GM12864 (cell line): ENCODE measurements around the gene NDST1.

Experiments
- DNase-seq: peaks from one replicate; pipeline ENCODE4 v3.0.0-alpha.2; 2011; ENCODE audit warnings: low read depth
- H3K4me3 ChIP-seq: 2 replicates; pipeline ENCODE4 v1.5.1; 2011; ENCODE audit warnings: mild to moderate bottlenecking, low read depth, low read length, control low read depth
- TF ChIP-seq, protein P1 (sequence below): IDR thresholded peaks from 2 replicates; pipeline ENCODE4 v1.5.1; 2011; ENCODE audit warnings: low read depth, mild to moderate bottlenecking, moderate library complexity, low read length, control low read depth, inconsistent platforms; ENCODE audit errors: missing control alignments

NDST1 gene

GRCh38 chr5:150574818-150575547, 67.1 kb downstream of the NDST1 start:
- TF ChIP-seq, protein P1, sequence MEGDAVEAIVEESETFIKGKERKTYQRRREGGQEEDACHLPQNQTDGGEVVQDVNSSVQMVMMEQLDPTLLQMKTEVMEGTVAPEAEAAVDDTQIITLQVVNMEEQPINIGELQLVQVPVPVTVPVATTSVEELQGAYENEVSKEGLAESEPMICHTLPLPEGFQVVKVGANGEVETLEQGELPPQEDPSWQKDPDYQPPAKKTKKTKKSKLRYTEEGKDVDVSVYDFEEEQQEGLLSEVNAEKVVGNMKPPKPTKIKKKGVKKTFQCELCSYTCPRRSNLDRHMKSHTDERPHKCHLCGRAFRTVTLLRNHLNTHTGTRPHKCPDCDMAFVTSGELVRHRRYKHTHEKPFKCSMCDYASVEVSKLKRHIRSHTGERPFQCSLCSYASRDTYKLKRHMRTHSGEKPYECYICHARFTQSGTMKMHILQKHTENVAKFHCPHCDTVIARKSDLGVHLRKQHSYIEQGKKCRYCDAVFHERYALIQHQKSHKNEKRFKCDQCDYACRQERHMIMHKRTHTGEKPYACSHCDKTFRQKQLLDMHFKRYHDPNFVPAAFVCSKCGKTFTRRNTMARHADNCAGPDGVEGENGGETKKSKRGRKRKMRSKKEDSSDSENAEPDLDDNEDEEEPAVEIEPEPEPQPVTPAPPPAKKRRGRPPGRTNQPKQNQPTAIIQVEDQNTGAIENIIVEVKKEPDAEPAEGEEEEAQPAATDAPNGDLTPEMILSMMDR: no peak
- no peak overlapping the region for H3K4me3 ChIP-seq
- DNase-seq: no peak

- no peak for DNase-seq
- H3K4me3 ChIP-seq: no peak overlapping the region
- TF ChIP-seq, protein P1: no peak
These were observed 68.0 kb downstream of the NDST1 start for GRCh38 chr5:150575745-150576448.

- TF ChIP-seq, protein P1: no peak
- no peak for DNase-seq
- H3K4me3 ChIP-seq: no peak overlapping the region
These were observed 68.6 kb downstream of the NDST1 start for GRCh38 chr5:150576449-150576949.

GRCh38 chr5:150577378-150578139, 69.6 kb downstream of the NDST1 start:
- no peak for DNase-seq
- H3K4me3 ChIP-seq: no peak overlapping the region
- TF ChIP-seq, protein P1: no peak

DNA sequence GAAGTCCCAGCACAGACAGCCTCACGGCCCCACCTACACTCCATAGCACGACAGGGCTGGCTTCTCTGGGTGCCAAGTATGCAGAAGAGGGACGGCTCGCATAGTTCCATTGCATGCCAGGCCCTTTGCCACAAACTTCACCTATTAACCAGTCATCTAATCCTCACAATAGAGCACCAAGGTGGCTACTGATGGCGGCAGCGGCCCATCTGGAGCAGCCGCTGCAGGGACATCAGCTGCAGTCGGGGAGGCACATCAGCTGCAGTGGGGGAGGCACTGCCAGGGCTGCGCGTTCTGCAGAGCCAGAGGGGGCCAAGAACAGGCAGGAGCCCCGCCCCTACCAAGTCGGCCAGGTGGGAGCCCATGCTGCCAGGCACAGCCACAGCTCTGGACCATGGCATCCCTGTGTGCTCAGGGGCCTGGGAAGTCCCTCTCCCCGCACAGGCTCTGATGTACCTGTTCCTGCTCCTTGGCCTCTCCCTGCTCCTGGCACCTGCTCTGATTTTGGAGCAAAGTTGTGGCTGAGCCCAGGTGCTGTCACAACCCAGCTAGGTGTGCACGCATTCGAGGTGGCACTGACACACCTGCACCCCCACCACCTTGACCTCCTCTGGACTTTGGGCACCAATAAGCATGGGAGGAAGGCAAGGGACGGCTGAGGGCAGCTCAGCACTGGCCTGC, 71.0 kb downstream of the NDST1 start:
- no peak overlapping the region for H3K4me3 ChIP-seq
- no peak for DNase-seq
- TF ChIP-seq, protein P1: no peak

DNA sequence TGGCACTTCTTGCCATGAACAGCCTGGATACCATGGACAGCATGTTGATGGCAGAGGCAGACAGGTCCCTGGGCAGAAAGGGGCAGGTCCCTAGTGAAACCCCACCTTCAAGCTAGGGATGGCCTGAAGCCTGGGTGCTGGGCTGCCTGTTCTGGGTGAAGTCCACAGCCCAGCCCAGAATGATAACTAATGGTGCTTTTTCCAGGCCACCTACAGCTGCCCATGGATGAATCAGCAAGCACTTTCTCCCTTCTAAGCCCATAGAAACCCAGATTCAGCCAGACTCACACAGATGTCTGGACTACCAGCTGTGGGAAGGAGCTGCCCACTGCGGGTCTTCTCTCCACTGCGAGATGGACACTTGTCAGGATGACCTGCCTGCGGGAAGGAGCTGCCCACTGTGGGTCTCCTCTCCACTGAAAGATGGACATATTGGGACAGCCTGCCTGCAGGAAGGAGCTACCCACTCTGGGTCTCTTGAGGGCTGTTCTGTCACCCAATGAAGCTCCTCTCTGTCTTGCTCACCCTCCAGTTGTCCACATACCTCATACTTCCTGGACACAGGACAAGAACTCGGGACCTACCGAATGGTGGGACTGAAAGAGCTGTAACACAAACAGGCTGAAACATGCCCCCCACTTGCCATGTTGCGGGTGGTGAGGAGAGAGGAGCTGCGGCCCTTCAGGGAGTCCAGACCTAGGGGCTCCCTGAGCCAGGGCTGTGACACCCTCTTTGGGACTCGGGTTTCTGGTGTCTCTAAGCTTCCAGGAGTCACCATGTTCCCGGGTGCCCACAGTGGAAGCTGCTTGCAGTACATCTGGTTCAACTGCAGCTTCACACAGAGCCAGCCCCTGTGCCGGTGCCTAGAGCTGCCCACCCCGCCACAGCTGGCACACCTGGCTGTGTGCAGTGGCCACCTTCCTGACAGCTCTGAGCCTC, 71.8 kb downstream of the NDST1 start:
- no peak overlapping the region for H3K4me3 ChIP-seq
- TF ChIP-seq, protein P1: no peak
- DNase-seq: no peak
